Glomerular visceral epithelial cell (primary cell): Measurements from ENCODE around the gene SELENOI.
A peak's percentile ranks its signal among the peaks of the same experiment; 100 is the strongest.

Experiments used
- DNase-seq: peaks from one replicate; pipeline ENCODE4 v3.0.0-alpha.2; 2016; ENCODE audit errors: extremely low spot score

Gene SELENOI

DNA sequence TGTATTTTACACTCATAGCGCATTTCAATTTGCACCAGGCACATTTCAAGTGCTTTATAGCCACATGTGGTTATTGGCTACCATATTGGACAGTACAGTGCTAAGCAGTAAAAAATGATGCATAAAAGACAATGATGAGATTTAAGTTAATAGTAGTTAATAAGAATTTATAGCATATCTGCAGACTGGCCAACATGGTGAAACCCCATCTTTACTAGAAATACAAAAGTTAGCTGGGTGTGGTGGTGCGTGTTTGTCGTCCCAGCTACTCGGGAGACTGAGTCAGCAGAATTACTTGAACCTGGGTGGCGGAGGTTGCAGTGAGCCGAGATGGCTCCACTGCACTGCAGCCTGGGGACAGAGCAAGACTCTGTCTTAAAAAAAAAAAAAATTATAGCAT, 65.5 kb downstream of the SELENOI start:
- no peak for DNase-seq

DNA sequence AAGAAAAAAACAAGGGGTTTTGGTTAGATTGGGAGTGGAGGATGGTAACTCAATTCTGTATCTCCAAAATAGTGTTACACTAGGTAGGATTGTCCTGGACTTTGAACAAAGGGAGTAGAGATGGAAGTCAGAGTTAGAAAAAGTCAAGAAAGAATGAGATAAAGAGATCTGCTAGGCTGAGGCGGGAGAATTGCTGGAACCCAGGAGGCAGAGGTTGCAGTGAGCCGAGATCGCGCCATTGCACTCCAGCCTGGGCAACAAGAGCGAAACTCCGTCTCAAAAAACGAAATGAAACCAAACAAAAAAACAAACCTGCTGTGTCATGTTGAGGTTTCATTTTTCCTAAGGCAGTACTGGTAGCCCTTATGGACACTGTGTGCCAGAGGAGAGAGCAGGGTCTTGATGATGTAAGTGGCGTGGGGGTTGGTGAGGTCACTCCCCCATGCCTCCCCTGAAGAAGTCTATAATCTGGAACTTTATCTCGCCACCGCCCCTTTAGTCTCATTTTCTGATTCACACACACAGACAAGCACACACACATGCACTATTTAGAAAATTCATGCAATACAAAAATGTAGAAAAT, 66.2 kb downstream of the SELENOI start:
- no peak for DNase-seq

DNA sequence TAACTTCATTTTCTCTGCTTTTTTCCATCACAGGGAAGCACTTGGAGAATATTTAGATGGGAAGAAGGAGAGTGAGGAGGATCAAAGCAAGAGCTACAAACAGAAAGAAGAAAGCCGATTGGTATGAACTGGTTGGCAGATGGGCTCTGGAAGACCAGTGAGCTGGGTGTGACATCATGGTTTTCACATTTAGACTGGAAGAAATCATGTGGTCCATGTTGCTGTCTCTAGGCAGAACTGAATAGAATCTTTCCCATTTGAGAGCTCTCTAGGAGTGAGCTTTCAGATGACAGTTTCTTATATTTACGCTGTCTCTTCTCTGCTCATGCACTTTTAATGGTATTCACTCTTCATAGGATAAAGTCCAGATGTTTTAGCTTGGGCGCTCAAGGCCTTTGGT, 68.4 kb downstream of the SELENOI start:
- no peak for DNase-seq

DNA sequence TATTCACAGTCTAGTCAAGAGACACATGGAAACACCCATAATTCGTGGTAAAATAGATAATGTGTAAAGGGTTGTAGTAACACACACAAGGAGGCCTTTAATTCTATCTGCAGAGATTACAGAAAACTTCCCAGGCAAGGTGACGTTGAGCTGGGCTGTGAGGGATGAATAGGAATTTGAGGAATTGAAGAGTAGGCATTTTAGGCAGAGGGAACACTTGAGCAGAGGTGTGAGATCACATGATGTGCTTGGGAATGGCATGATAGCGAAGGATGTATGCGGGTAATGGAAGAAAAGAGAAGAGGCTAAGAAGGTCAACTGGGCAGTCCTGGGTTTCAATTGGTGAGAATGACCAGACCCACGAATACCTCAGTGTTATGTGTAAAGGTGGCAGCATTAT, 76.0 kb downstream of the SELENOI start:
- DNase-seq: no peak

DNA sequence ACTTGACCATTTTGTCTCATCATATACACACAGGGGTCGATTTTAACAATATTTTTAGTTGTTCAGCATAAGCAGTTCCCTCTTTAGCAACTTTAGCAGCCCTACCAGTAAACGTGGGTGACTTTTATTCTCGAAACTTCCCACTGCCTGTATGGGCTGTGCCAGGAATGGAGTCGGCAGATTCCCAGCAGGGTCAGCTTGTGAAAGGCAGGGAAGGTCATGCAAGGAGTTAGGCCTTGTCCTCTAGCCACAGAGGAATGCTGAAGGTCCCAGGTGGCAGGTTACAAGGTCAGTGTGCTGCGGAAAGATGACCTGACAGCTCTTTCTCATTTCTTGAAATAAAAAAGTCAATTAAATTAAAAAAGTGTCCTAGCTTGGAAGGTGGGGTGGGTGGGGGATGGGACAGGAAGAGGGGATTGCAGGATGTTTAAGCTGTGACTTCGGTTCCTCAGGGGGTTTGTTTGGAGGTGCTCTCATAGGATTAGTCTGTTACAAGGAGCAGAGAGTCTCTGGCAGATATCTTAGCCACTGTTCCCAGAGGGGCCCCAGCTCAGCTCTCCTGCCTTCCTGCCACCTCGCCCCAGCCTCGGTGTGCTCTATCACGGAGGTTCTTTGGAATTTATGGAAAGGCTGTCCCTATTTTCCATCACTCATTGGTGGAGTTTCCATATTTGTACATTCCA, 77.1 kb downstream of the SELENOI start:
- DNase-seq: no peak

DNA sequence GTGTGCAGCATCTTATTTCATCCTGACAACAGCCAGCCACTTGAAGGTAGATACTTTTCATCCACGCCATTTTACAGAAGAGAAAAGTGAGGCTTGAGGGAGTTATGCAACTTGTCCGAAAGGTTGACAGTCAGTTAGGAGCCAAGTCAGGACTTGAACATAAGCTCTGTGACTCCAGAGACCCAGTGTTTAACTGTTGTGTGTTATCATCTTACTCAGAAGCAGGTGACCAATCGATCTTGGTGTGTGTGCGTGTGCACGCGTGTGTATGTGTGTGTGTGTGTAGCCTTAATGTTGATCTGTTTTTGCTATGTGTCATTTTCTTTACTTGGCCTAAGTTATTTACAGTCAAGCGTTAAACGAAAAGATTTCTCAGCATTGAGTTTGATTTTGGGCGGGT, 77.8 kb downstream of the SELENOI start:
- no peak for DNase-seq

DNA sequence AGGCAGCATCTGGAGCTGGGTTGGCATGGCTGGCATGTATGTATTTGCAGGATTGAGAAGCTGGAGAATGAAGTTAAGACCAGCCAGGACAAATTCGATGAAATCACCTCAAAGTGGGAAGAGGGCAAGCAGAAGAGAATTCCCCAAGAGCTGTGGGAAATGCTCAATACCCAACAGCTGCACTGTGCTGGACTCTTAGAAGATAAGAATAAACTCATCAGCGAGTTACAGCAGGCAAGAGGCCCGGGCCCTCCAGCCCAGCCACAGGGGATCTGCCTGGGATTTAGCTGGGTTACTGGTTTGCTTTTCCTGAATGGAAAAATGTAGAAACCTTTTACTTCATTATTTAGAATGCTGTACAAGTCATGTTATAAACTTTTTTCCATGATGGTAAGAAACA, 78.3 kb downstream of the SELENOI start:
- no peak for DNase-seq

DNA sequence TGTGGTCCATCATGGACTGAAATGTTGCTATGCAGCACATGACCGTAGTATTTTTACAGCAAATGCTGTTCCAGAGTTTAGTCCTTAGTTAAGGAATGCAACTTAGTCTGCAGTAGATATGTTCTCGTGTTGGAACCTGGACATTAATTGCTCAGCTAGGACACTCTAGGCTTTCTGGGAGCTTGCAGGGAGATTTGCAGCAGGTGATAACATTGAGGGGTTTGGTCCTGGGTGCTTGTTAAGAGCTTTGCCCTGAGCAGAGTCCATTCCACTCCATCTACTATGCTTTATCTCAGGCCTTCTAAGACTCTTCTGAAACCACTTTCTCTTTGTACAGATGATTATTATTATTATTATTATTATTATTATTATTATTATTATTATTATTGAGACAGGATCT, 82.9 kb downstream of the SELENOI start:
- no peak for DNase-seq

DNA sequence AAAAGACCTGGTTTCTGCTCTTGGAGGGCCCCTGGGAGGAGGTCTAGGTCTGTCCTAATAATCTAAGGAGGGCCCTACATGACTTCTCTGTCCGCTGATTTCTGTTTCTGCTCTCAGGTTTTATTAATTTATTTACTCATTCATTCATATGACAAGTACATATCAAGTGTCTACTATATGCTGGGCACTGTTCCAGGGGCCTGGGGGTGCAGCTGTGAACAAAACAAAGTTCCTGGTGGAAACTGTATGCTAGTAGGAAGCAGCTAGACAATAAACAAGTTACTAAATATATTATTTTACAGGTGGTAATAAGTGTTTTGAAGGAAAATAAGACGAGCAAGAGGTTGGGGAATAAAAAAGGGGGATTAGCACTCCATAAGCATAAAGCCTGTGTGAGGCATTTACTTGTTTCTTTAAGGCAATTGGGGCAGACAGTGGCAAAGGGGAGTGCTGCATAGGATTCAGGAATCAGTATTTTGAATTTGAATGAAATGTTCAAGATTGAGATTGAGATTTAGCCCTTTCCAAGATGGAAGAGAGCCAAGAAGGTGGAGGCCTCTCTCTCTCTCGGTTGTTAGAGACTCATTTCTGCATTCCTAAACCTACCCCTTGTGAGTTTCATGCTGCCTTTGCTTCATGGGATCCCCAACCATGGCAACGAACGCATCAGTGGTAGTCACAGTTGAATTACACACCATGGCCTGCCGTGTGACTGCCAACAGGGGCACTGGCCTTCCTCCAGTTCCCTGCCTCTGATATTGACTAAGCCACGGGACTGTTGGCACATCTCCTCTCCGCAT, 84.0 kb downstream of the SELENOI start:
- no peak for DNase-seq

DNA sequence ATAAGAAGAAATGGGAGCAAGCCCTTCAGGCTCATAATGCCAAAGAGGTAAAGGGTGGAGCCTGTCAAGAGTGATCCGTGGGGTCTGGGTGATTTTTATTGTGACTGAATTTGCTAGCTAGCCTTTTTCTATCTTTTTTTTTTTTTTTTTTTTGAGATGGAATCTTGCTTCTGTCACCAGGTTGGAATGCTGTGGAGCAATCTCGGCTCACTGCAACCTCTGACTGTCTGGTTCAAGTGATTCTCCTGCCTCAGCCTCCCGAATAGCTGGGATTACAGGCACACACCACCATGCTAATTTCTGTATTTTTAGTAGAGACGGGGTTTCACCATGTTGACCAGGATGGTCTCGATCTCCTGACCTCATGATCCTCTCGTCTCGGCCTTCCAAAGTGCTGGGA, 84.9 kb downstream of the SELENOI start:
- DNase-seq: no peak

DNA sequence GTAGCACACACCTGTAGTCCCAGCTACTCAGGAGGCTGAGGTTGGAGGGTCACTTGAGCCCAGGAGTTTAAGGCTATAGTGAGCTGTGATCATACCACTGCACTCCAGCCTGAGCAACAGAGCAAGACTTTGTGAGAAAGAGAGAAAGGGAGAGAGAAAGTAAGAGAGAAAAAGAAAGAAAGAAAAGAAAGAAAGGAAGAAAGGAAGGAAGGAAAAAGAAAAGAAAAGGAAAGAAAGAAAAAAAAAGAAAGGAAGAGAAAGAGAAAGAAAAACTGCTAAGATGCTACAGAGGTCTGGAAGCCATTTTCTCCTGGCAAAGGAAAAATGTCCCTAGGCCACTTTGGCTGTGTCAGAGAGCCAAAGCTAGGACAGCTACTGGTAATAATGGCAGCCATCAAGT, 86.4 kb downstream of the SELENOI start:
- no peak for DNase-seq

DNA sequence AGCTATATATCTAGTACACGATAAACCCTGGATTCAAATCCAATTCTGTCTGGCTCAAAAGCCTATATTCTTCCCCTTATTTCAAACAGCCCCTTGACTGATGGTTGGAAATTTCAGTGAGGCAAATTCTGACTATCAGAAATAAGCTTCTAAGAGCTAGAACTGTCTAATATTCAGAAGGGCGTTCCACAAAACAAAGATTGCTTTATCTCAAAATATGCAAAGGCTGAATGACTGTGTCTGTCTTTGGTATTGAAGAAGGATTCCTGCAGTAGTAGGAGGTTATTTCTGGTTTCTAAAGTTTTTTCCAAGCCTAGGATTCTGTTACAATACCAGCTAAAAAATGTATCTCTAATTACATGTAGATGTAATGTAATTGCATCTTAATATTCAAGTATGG, 86.9 kb downstream of the SELENOI start:
- DNase-seq: no peak

DNA sequence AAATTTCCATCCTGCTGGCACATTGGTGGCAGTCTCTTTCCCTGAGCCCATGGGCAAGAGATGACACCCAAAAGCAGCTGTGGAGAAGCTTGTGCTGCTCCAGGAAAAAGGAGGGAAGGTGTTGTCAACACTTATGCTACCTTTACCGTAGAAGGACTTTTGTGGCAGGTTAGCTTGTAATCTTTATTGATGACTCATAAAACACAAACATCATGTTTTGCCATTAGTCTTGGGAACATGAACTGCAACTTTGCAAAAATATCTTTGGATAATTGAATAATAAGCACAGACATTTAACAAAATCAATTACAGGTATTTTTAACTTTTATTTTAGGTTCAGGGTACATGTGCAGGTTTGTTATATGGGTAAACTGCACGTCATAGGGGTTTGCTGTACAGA, 89.2 kb downstream of the SELENOI start:
- DNase-seq: no peak

DNA sequence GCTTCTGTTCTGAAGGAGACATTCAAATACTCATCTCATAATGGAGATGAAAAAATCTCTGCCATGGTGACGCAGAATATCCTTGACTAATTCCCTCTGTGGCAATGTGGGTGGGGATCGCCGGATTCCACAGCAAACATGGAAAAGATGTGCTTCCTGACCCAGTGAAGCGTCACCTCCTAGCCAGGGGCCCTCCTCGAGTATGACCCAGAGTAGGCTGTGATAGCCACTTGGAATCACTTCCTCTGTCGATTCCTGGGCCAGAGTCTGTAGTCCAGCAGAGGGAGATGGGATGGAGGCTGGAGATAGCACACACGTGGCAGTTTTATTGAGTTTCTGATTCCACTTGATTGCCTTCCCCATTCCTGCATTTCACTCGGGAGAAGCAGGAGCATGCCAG, 92.6 kb downstream of the SELENOI start:
- peak; percentile 81 for DNase-seq

DNA sequence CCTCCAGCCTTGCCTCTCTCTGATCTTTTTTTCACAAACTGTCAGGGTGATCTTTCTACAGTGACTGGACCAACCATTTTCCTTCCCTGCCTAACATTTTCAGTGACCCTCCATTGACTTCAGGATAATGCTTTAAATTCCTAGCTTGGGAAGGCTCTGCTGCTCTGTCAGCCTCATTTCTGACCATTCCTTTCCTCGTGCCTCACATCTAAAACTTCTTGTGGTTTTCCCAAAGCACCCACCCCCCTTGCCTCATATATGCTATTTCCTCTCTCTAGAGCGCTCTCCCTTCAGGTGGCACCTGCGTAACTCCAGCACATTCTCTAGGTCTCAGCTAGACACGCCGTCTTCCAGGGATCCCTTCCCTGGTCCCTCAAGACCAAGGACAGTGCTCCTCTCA, 93.0 kb downstream of the SELENOI start:
- peak; percentile 24 for DNase-seq

DNA sequence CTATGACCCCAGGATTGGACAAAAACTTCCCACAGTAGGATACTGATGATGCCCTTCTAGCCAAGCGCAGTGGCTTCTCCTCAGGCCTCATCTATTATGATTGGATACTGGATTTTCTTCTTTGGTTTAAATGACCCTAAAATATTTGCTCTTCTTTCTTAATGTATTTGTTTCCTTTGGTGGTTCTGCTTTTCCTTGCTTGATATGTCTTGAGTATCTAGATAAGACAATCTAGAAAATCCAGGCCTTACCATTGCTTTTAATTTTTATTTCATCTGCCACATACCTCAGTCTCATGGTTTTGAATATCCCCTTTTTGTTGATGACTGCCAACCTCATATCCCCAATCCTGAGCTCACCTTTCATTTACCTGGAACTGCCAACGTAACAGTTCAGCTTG, 96.4 kb downstream of the SELENOI start:
- no peak for DNase-seq

DNA sequence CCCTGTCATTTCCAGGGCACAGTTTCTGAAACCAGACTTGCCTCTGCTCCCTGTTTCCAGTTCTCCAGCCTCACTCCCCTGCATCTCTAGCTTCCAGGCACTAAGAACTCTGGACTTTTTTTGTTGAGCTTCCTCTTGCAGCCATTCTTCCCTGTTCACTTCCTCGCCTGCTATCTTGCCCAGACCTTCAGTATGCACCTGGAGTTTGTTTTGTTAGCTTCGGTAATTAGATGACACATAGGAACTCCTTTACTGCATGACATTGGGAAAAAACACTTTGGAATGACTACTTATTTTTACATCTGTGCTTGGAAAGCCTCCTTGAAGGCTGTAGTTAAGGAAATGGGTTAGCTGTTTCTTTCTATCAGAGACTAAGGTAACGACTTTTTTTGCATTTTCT, 96.8 kb downstream of the SELENOI start:
- no peak for DNase-seq

DNA sequence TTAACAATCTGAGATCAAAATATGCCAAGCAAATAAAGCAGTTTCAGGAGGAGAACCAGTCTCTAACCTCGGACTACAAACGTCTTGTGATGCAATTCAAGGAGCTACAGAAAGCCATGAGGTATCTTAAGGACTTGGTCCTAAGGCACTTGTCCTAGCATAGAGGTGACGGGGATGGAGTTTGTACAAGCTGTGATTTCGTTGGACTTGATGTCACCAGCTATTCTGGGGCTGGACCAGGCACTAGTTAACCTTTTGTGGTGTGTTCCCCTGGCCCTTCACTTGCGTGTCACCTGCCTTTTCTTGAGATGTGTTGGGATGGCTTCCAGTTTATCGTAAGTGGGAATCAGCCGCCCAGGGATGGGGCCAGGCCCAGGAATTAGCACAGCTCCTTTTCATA, 98.3 kb downstream of the SELENOI start:
- no peak for DNase-seq
